ELF-1 (cell line): Measurements from ENCODE around the gene PGF.

ENCODE experiments used
- DNase-seq: peaks from one replicate; pipeline ENCODE4 v3.0.0-alpha.2; 2016; ENCODE audit warnings: low read depth, low spot score

The PGF gene

GRCh38 chr14:74919421-74920165, 35.8 kb downstream of the PGF start:
- DNase-seq = no peak

DNA sequence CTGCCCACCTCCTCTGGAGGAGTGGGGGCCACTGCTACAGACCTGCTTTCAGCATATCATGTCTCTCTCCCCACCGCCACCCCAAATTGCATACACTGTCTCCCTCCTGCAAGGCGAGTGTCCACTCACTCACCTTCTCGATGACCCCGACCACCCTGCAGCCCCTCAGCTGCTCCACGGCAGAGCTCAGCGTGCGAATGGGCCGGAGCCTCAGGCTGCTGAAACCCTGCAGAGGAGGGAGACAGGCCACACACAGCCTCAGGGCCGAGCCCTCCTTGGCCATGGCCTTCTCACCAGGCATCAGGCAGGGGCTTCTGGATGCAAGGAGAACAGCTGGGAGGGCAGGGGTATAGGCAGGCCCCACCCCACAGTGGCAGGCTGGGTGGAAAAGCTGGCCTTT, 37.0 kb downstream of the PGF start:
- no peak for DNase-seq

GRCh38 chr14:74917646-74918081, 37.7 kb downstream of the PGF start:
- DNase-seq = no peak

DNA sequence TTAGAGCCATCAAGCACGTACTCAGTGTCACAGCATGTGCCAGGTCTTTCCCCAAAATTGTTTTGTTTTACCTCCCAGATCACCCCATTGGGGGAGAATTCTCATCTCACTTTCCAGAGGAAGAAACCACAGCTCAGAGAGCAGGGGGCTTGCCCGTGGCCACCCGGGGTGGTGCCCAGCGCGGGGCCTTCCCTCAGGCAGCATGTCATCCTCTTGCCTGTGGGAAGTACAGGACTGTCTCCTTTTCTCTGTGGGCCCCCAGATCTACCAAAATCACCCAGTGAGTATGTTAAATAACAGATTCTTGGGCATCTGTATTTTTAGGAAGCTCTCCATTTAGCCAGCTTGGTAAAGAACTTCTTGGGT, 38.2 kb downstream of the PGF start:
- DNase-seq = no peak

DNA sequence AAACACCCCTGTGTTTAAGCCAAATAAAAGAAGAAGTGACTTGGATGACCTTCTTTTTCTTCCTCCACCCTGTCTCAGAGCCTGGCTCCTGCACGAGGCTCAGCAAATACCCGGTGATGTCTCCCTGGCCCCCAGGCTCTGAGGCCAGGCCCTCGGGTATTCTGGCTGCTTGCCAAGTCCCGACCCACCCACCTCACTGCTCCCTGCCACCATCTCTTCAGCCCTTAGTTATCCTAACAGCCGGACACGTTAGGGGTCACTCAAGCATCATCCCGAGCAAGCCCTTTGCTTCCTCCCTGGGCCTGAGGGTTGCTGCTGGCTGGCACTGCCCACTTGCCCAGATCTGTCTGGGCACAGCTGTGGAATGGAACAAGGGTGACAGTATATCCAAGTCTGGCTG, 39.6 kb downstream of the PGF start:
- no peak for DNase-seq

- DNase-seq = no peak
Observed at GRCh38 chr14:74915426-74915825, 40.0 kb downstream of the PGF start.

- DNase-seq = peak; percentile 70
Observed at GRCh38 chr14:74913986-74914573, 41.3 kb downstream of the PGF start.

DNA sequence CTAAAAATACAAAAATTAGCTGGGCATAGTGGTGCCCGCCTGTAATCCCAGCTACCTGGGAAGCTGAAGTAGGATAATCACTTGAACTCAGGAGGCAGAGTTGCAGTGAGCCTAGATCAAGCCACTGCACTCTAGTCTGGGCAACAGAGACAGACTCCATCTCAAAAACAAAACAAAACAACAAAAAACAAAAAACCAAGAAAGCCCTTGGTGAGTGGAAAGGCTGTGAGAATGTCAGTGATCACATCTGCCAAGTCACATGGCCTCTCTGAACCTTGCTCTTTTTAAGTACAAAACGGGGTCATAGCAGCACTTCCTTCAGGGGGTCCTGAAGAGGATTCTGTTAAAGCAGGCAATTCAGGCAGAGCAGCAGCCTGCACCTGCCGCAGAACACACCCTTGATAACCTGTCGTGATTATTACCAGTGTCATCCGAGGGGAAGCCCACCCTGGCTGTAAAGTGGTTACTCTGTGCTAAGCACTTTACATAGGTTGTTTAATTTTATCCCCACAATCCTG, 41.9 kb downstream of the PGF start:
- no peak for DNase-seq

GRCh38 chr14:74912801-74913200, 42.6 kb downstream of the PGF start:
- no peak for DNase-seq

DNA sequence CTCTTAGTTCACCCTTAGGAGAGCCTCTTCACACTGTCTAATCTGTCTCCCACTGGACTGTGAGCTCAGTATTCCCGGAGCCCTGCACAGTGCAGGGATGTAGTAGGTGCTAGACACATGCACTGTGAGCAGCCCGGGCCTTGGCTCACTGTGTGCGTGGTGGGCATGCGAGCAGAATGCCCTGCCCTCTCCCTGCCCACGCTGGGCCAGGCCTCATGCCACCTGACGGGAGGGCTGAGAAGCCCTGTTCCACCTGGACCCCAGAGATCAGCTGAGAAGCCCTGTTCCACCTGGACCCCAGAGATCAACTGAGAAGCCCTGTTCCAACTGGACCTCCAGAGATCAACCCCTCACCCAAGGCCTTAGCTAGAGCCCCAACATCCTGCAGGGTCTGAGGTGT, 43.3 kb downstream of the PGF start:
- DNase-seq = no peak

GRCh38 chr14:74911704-74912103, 43.7 kb downstream of the PGF start:
- DNase-seq = no peak

DNA sequence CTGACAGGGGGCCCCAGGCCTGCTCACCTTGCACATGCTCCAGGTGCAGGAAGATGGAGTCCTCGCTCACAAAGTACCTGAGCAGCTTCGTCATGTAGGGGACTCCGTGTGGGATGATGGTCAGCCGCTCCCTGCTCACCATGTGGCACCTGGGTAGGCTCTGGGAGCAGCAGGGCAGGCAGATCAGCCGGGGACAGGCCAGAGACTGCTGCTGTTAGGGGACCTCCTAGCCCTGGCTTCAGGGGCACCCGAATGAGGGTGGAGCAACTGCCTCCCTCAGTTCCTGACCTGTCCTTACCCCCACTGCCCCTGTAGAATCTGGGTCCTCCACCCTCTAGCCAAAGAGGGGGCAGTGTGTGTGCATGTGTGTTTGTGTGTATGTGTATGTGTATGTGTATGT, 44.2 kb downstream of the PGF start:
- no peak for DNase-seq

GRCh38 chr14:74910556-74910955, 44.8 kb downstream of the PGF start:
- DNase-seq = no peak

- no peak for DNase-seq
Observed at GRCh38 chr14:74909911-74910310, 45.5 kb downstream of the PGF start.

DNA sequence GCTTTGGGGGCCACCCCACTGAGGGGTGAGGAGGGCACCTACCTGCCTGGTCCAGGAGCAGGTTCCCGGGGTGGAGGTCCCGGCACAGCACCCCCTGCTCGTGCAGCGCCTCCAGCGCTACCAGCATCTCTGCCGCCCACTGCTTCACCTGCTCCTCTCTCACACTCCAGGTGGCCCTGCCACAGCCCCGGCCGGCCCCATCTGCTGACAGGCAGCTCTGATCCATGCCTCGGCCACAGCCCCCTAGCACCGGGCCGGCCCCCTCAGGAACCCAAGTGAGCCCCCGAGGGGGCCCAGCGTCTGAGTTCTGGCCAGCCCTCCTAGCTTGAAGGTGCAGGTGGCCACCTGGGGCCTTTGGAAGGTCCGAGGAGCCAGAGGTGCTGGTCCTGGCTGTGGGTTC, 45.9 kb downstream of the PGF start:
- DNase-seq = no peak

DNA sequence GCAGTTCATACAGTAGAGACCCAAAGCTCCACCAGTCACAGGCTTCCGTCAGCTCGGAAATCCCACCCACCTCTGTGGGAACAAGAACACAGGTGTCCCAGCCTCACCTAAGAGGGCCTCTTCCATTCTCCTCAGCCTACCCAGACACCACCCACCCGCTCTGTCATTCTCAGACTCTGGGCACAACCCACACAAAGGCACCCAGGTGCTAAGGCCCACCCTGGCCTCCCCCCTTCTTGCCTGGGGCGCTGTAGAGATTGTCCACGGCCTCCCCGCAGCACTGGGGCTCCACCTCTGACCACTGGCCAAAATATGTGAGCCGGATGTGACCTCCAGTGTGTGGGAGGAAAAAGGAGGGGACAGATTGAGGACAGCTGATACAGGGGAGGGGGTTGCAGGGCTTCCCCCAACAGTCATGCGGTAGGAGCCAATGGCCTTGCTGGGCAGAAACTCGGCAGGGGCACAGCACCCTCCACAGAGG, 46.5 kb downstream of the PGF start:
- no peak for DNase-seq

GRCh38 chr14:74907744-74908143, 47.7 kb downstream of the PGF start:
- DNase-seq = no peak

- no peak for DNase-seq
Observed at GRCh38 chr14:74906925-74907521, 48.4 kb downstream of the PGF start.

DNA sequence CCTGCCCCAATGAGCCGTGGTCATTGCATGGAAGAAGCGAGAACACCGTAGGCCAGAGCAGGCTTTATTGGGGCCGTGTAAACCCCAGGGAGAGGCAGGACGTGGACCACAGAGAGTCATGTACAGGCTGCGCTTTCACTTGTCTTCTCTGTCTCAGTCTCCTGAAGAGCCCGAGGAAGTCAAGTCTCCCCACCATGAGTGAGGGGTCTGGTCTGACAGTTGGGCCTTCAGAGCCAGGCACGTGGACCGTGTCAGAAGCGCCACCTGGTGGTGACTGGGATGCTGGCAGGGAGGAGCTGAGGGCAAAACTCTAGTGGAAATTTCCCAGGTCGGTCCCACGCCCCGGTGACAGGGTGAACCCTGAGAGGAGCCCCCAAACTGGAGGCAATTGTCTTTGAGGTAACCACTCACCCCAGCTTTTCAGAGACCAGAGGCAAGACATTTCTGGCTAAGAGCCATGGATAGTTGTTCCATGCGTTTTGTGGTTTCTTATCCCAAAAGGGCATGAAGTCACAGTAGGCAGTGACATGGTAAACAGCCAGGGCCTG, 49.7 kb downstream of the PGF start:
- DNase-seq = peak; percentile 72

- DNase-seq = no peak
Observed at GRCh38 chr14:74904635-74905503, 50.5 kb downstream of the PGF start.

- peak; percentile 68 for DNase-seq
Observed at GRCh38 chr14:74902941-74903705, 52.3 kb downstream of the PGF start.
